ENCODE measurements around the gene GCM1.
"Not testable (repeated sequence)": the region's sequence is repeated elsewhere in the genome, so short reads cannot be mapped to it uniquely, and the experiment has no call there.

Gene GCM1, protein sequence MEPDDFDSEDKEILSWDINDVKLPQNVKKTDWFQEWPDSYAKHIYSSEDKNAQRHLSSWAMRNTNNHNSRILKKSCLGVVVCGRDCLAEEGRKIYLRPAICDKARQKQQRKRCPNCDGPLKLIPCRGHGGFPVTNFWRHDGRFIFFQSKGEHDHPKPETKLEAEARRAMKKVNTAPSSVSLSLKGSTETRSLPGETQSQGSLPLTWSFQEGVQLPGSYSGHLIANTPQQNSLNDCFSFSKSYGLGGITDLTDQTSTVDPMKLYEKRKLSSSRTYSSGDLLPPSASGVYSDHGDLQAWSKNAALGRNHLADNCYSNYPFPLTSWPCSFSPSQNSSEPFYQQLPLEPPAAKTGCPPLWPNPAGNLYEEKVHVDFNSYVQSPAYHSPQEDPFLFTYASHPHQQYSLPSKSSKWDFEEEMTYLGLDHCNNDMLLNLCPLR

DNA sequence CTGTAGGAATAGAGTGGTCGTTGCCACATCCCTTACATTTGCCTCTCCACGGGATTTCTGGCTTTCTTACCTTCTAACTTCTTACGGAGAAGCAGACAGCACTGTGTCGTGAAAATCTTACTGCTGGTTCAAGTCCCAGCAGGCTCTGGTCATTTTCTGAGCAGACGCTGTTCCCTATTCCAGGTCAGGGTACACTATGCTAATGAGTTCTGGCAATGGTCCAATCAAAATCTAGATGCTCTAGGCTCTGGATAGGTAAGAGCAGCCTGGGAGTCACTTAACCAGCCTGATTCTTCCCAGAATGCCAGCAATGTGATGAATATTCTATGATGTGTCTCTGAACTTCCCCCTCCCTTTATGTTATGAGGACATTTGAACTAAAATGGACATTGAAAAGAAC lies at the start of gene GCM1:
TSS of gene GCM1 (minus strand) at position 158 of the 400 bp plus-strand sequence. CDS start 3,209 bp downstream, outside the sequence.
- DNase-seq = no peak

DNA sequence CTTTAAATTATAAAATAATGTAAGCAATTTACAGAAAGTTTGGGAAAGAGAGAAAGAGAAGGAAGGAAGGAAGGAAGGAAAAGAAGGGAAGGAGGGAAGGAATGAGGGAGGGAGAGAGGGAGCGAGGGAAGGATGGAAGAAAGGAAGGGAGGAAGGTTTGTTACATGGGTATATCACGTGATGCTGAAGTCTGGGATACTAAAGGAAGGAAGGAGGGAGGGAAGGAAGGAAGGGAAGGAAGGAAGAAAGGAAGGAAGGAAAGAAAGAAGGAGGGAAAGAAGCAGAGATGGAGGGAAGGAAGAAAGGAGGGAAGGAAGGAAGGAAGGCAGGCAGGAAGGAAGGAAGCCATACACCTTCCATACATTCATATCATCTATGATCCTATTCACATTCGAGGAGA lies 48.9 kb upstream of the GCM1 start:
- DNase-seq = no peak

DNA sequence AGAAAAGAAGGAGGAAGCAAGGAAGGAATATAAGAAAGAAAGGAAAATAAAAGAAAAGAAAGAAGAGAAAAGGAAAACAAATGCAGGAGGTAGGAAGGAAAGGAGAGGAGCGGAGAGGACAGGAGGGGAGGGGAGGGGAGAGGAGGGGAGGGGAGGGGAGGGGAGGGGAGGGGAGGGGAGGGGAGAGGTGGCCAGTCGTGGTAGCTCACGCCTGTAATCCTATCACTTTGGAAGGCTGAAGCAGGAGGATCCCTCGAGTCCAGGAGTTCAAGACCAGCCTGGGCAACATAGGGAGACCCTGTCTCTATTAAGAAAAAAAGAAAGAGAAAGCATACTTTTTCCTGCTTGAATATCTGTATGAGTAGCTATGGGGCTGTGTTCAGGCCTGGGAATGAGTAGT lies 46.4 kb upstream of the GCM1 start:
- DNase-seq = no peak

DNA sequence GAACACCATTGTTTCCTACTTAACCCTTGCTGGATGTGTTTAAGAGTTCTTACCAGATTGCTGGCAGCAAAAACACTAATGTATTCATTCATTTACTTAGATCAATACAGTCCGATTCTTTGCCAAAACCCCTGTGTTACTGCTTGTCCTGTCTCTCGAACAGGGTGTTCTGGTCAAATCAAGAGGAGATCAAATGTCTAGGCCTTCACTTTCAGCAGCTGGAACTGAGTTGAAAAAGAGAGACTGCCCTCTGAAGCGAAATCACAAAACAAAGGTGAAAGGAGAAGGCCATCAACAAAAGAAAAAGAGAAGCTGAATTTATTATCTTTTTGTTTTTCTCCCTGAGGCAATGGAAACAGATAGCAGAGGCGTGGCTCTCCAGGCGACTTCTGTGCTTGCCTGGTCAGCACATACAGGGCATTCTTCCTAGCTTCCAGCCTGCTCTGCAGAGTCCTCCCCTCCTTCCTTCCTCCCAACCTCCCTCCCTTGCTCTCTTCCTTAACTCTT lies 44.1 kb upstream of the GCM1 start:
- no peak for DNase-seq

DNA sequence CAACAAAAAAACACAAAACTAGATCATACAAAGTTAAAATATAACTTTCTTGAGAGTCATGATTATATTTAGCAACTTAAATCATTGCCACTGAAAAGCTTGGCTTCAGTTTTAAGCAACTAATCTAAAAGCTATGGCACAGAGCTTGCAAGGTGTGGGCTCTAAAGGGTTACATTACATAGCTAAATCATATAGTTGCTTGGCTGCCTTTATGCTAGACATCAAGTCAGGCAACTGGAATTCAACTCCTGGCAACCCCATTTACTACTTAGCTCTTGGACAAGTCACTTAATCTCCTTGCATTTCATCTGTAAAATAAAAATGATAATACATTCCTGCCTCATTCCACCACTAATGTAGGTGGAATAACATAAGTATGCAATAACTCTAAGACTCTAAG lies 40.9 kb upstream of the GCM1 start:
- DNase-seq = no peak

DNA sequence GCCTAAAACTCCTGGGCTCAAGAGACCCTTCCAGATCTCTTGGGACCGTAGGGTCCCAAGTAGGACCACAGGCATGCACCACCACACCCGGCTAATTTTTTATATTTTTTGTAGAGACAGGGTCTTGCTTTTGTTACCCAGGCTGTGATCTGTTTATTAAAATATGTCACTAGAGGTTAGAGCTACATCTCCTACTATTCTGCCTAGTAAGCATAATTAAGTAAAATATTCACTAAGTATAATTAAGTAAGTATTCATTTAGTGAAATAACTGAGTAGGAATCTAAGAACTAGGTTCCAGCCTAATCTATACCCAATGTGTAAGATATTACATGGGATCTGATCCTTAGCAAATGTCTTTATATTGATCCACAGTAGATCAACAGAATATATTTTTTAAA lies 40.2 kb upstream of the GCM1 start:
- no peak for DNase-seq

DNA sequence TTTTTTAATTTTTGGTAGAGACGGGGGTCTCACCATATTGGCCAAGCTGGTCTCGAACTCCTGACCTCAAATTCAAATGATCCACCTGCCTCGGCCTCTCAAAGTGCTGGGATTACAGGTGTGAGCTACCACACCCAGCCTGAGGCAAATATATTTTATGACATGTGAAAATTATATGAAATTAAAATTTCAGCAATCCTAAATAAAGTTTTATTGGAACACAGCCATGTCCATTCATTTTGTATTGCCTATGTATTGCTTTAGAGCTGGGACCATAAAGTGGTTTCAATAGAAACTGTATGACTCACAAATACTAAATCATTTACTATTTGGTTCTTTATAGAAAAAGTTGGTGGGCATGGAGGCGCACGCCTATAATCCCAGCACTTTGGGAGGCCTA lies 32.0 kb upstream of the GCM1 start:
- DNase-seq = no peak

DNA sequence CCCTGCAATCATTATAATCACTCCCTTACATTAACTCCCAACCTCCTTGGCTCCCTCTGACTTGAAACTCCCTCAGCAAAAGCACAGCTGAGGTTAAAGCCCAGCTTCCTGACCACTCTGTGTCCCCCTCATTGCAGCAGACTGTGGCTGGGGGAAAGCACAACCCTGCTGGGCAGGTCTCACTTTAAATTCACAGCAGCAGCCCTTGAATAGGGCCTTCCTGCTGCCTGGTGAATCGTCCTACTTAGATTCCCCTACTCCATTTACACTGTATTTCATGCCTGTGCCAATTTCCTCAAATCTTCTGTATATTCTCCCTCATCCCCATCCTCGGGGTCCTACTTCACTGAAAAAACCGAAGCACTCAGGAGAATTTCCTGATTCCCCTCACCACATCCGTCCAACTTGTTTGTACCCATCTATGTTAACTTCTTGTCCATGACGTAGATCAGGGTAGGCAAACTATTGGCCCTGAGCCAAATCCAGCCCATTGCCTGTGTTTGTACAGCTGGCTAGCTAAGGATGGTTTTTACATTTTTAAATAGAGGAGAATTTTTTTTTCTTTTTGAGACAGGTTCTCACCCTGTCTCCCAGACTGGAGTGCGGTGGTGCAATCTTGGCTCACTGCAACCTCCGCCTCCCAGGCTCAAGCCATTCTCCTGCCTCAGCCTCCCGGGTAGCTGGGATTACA lies 31.5 kb upstream of the GCM1 start:
- DNase-seq = no peak

DNA sequence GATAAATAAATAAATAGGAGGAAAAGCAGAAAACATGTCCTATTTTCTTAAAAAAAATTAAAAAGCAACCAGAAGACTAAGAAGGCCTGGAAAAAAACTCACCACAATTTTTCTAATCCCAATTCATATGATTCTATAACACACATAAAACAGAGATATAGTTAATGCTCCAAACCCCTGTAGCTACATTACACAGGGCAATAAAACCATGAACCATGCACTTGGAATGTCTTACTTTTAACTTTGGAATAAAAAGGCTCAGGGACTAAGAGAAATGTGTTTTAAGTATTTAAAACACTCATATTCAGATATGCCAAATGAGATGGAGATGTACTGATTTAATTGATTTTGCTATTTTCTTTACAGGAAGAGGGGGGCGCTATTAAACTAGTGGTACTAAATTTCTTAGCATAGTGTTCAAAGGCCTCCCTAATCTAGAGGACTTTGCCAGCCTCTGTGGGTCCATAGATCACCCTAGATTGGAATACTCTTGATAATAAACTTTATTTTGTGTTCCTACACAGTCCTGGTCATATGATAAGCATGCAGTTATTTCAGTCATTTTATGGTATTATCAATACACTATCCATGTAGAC lies 30.3 kb upstream of the GCM1 start:
- DNase-seq = no peak

DNA sequence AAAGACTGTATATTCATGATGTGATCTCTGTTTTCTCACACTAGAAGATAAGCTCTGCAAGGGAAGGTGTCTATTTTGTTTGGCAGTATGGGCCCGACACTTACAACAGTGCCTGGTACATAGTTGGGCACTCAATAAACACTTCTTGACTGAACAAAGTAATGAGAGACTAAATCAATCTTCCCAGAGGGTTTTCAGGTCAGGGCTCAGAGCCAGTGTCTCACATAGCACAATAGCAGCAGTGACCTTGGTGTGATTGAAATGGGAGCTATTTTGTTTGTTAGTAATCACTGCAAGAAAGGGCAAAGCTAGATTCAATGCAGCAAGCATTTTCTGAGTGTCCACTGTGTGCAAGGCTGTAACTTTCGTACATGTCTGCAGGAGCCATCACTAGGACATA lies 26.4 kb upstream of the GCM1 start:
- no peak for DNase-seq

DNA sequence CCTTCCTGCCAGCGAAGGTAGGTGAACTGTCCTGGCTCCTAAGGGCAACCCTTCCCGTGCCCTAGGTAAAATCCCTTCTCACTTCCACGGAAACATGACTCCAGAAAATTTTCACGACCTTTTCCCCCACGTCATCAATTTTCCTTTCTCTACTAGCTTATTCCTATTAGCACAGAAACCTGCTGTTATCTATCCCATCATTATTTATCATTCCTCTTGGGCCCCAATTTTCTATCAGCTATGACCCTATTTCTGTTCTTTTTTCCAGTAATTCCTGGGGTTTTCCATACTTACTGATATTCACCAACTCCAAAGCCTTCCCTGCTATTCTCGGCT lies 23.8 kb upstream of the GCM1 start:
- DNase-seq = no peak

DNA sequence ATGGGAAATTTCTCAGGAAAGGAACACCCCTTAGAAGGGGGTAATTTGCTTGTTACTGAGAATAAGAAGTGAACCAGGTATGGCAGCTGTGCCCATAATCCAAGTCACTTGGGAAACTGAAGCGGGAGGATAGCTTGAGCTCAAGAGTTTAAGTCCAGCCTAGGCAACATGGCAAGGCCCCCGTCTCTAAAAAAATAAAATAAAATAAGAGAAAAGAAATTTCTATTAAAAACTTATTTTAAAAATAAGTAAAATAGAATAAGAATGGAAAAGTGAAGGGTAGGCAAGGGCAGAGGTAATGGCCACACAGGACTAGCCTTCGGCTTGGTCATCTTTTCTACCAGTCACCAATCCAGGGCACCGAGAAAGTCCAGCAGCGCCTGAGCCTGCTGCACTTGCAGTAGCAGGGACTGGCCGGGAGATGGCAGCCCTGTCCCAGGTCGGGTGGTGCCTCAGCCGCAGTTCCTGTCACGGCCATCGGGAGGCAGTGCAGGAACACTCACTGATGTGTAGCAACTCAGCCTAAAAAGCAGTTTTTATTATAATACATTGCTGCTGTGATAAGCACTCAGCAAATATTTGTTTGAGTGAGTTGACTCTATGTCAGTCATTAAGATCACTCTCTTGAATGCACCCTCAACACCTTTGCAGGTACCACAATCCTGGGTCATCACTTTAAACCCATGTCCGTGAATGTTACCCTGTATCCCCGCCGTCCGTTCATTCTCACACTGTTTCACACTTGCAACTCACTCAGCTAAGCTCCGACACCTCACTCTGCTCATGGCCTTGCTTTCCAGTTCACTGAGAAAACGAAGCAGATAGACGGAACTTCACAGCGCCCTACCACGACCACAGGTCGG lies 23.2 kb upstream of the GCM1 start:
- peak; percentile 96 for DNase-seq

DNA sequence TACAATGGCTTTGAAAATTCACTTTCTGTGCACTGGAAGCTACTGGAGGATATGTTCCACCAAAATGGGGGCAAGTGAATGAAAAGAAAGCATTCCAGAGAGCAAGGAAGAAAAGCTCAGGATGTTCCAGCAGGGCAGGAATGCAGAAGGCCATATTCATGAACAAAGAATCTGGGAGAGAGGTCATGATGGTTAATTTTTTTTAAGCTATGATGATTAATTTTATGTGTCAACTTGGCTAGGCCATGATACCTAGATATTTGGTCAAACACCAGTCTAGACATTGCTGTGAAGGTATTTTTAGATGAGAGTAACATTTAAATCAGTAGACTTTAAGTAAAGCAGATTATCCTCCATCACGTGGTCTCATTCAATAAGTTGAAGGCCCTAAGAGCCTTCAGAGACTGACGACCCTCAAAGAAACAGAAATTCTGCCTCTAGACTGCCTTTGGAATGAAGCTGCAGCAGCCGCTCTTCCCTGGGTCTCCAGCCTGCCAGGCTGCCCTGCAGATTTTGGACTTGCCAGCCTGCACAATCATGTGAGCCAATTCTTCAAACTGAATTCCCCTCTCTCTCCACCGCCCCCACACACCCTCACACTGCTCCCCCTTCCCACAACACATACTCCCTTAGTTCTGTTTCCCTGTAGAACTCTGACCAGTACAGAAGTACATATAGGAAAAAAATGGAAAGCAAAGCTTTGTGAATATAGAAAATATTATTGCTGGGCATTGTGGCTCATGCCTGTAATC lies 20.1 kb upstream of the GCM1 start:
- DNase-seq = no peak

DNA sequence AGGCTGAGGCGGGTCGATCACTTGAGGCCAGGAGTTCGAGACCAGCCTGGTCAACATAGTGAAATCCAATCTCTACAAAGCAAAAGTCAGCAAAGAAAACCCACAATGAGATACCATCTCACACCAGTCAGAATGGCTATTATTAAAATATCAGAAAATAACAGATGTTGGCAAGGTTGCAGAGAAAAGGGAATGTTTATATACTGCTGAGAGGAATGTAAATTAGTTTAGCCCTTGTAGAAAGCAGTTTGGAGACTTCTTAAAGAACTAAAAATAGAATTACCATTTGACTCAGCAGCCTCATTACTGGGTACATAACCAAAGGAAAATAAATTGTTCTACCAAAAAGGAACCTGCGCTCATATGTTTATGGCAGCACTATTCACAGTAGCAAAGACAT lies 16.7 kb upstream of the GCM1 start:
- DNase-seq = no peak

DNA sequence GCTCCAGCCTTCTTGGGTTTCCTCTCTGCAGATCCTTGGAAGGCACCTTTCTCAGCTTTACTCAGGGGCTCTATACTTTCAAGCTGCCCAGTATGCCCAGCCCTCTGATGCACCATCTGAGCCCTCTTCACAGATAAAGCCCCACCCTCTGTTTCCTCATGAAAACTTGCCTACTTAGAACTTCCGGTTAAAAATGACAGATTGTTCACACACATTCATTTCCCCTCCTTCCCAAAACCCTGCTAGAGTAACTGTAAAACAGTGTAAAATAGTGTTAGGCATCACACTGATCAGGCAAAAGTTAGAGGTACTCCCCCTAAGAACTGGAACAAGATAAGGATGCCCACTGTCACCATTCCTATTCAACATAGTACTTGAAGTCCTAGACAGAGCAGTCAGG lies 14.0 kb upstream of the GCM1 start:
- no peak for DNase-seq

DNA sequence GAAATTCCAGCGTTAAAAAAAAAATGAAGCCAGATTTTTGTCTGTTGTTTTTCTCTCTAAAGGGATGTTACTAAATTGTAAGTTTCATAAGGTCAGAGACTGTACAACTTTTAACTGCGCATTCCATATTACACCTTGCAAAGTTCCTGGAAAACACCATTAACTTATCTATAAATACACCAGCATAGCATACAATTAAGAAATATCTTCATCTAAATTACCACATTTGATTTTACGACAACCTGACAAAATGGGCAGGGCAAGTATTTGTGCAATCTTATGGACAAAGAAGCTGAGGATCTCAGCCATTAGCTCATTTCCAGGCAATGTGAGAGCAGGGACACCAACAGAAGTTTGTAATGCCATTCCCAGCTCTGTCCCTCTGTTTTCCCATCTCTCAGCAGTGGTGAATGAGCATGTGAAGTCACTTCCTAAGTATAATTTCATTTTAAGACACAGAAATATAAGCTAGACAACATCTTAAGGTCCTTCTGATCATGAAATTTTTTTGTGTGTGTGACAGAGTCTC lies 12.9 kb upstream of the GCM1 start:
- DNase-seq = no peak

DNA sequence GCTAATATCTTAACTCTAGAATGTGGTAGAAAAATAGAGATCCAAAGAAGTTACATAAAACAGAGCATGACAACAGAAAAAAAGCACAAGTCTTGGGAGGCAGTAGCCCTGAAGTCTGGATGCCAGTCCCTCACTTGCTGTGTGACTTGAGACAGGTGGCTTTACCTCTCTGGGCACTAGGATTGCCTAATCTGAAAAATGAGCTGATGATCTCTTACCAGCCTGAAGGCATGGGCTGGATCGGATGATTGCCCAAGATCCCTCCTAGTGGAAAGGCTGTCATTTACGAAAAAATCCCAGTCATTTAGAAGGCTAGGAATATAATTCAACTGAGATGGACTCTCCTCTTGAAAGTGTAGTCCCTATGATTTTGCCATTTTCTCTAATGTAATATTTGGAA lies 10.9 kb upstream of the GCM1 start:
- DNase-seq = no peak

DNA sequence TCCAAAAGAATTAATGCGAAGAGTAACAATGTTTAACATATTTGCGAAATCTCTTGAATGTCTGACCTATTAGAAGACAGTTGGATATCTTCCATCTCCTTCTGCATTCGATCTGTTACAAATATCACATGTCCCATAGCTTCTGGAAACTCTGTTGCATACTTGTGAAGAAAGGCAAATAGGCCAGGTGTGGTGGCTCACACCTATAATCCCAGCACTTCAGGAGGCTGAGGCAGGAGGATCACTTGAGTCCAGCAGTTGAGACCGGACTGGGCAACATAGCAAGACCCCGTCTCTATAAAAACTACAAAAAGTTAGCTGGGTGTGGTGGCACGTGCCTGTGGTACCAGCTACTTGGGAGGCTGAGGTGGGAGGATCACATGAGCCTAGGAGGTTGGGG lies 9.4 kb upstream of the GCM1 start:
- DNase-seq = not testable (repeated sequence)

DNA sequence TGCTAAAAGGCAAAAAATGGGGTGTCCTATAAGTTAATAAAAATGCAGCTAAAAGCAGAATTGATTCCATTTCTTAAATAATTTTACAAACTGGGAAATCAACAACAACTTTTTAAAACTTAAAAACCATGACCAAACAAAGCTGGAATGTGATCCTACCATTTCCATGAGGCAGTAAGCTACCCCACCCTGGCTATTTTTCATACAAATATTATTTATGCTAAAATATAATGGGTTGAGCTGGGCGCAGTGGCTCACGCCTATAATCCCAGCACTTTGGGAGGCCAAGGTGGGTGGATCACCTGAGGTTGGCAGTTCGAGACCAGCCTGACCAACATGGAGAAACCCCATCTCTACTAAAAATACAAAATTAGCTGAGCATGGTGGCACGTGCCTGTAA lies 6.6 kb upstream of the GCM1 start:
- not testable (repeated sequence) for DNase-seq

DNA sequence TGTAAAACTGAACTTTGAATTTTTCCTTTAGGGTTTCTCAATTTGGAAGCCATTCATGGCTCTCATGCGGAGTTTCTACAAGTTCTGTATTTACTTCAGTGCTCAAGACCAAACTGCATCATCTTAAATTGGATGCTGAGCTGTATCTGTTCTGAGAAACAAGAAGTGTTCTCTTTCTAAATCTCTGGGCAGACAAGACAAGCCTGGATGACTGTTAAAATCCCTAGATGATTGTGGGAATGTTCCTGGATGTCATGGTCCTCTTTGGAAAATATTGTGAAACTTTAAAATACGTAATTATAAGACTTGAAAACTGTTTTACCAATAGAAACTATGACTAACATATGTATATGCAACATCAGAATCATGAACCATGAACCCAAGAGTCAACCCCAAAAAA lies 6.2 kb upstream of the GCM1 start:
- DNase-seq = no peak

DNA sequence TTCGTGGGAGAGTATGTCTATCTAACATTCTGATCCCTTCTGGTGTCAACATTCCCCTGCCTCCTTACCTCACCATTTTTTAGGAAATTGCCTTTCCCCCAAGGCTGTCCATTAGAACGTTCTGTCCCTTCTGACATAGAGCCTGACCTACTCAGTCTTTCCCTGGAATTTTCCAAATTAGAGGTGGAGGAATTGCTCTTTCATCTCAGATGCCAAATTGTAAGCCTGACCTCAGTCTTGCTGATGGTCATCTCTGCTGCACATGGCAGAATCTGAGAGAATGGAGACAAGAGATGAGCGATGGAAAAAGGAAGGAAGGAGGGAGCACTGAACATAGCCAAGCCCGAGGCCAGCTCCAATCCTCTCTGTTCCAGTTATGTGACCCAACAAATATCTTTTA lies 5.4 kb upstream of the GCM1 start:
- DNase-seq = no peak

DNA sequence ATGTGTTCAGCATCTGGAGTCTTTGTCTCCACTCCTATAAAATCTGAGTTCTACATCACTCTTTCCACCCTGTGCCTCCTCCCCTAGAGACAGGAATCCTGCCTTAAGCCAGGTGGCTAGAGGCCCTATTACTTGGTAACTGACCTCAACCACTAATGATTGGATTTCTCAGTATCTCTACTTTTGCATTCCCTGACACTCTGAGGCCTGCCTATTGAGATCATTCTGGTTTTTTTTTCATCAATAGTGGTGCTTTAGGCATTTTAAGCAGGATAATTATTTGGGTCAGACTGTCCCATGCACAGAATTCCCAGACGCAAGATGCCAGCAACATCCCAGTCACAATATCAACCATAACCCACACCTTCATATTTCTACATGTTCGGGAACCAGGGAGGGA lies 3.9 kb upstream of the GCM1 start:
- DNase-seq = no peak
